Muscle layer of colon (tissue), 2 donors: ENCODE measurements around the gene PDGFA.

ENCODE experiments used
- H3K27ac ChIP-seq: one replicate; pipeline ENCODE4 v1.7.0; 2013; ENCODE audit warnings: low read depth, mild to moderate bottlenecking, low read length, moderate library complexity
- H3K27me3 ChIP-seq, 2 donors: one replicate each; pipeline ENCODE4 v1.7.0; 2013; ENCODE audit warnings: low read length in 2 of 2, mild to moderate bottlenecking in 2 of 2; ENCODE audit not compliant: insufficient read depth in 2 of 2, control insufficient read depth in 1 of 2
- H3K36me3 ChIP-seq: one replicate; pipeline ENCODE4 v1.7.0; 2013; ENCODE audit warnings: mild to moderate bottlenecking, low read length; ENCODE audit not compliant: insufficient read depth
- H3K4me1 ChIP-seq: one replicate; pipeline ENCODE4 v1.7.0; 2013; ENCODE audit warnings: mild to moderate bottlenecking, low read length; ENCODE audit not compliant: insufficient read depth
- H3K4me3 ChIP-seq, 2 donors: one replicate each; pipeline ENCODE4 v1.7.0; 2013; ENCODE audit warnings: low read length in 2 of 2, low read depth in 1 of 2, mild to moderate bottlenecking in 1 of 2, moderate library complexity in 1 of 2
- H3K9ac ChIP-seq: one replicate; pipeline ENCODE4 v1.7.0; 2013; ENCODE audit warnings: low read length
- H3K9me3 ChIP-seq: one replicate; pipeline ENCODE4 v1.7.0; 2013; ENCODE audit warnings: mild to moderate bottlenecking, low read length
- donor health status: abdominal sarcoma.
- donor health status: Adenocarcinoma of cecum.

The PDGFA gene

DNA sequence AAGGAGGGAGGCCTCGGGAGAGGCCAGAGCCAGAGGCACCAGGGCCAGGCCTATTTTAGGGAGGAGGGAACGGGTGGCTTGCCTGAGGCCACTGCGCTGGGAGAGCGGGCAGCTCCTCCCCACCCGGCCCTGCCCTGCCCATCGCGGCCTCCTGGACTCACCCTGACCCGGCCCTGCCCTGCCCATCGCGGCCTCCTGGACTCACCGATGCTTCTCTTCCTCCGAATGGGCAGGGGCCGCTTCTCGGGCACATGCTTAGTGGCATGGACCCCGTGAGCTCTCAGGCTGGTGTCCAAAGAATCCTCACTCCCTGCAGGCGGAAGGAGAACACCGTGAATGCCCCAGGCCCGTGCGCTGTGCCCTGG, 7.5 kb downstream of the PDGFA start:
- Histone ChIP-seq H3K27me3 (no peaks in the 10 kb centered on the region), H3K4me1 (peaks cover 14% of the 10 kb centered on the region), H3K9ac (no peak overlapping the region), H3K36me3 (peaks cover 6% of the 10 kb centered on the region), H3K9me3 (no peaks in the 10 kb centered on the region), H3K4me3 (no peak overlapping the region), H3K27ac (no peak overlapping the region)

DNA sequence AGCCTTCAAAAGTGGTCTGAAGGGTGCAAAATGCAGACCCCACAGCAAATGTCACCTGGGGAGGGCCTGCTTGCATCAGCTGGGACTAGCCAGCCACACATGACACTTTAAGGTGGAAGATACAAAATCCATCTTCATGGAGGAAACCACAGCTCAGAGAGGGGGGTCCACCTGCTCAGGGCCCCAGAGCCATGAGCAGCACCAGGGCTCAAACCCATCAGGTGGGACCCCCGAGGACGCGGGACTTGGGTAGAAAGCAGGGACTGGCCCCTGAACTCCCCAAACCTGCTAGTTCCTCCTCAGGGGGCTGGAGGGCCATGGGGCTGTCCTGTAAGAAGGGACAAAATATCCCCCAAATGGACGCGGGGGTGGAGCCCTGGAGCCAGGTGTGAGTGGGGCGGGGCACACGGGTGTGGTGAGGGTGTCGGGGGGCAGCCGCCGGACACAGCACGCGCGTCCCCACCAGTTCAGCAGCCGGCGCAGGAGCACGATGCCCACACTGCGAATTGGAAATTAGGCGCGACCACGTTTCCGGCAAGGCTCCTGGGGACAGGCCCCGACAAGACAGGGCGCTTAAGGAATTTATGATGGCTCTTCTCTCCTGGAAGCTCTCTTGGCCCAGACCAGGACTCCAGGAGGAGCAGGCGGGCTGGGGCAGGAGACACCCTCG, 8.0 kb downstream of the PDGFA start:
- Histone ChIP-seq H3K27me3 (no peaks in the 10 kb centered on the region), H3K4me3 (no peak overlapping the region), H3K27ac (no peak overlapping the region), H3K9me3 (no peaks in the 10 kb centered on the region), H3K9ac (no peak overlapping the region), H3K36me3 (peaks cover 6% of the 10 kb centered on the region), H3K4me1 (peaks cover 14% of the 10 kb centered on the region)

DNA sequence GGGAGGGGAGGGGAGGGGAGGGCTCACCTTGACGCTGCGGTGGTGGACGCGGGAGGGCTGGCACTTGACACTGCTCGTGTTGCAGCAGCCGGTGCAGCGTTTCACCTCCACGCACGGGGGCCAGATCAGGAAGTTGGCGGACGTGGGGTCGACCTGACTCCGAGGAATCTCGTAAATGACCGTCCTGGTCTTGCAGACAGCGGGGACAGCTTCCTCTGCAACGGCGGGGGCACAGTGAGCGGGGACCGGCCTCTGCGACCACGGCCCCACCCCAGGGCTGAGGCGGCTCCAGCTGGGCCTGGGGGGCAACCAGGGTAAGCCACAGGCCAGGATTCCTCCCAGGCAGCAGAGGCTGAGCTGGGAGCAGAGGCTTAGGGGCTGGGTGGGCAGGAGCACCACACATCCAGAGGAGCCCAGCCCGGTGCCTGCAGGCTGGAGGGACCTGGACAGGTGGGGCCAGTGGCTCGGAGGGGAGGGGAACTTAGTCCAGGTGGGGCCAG, 8.8 kb downstream of the PDGFA start:
- H3K9ac ChIP-seq: no peak overlapping the region
- peaks cover 6% of the 10 kb centered on the region for H3K36me3 ChIP-seq
- no peak overlapping the region for H3K27ac ChIP-seq
- no peaks in the 10 kb centered on the region for H3K27me3 ChIP-seq
- H3K4me1 ChIP-seq: peaks cover 9% of the 10 kb centered on the region
- H3K9me3 ChIP-seq: no peaks in the 10 kb centered on the region
- no peak overlapping the region for H3K4me3 ChIP-seq

DNA sequence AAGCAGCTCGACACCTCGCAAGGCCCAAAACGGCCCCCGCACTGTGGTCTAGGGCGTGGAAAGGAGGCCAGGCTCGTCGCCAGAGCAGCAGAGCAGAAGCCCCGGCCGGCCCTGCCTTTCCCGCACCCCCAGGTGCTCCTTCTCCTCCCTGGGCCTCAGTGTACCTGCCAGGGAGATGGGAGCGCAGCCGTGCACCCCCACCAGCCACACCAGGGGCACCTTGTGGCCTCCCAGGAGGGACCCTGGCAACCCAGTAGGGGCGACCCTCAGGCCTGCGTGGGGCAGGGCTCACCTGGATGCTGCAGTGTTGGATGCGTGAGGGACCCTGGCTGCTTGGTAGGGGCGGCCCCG, 9.5 kb downstream of the PDGFA start:
- H3K9ac ChIP-seq: no peak overlapping the region
- H3K4me3 ChIP-seq: no peak overlapping the region
- H3K4me1 ChIP-seq: peaks cover 5% of the 10 kb centered on the region
- peaks cover 6% of the 10 kb centered on the region for H3K36me3 ChIP-seq
- H3K27ac ChIP-seq: no peak overlapping the region
- H3K9me3 ChIP-seq: no peaks in the 10 kb centered on the region
- H3K27me3 ChIP-seq: no peaks in the 10 kb centered on the region

DNA sequence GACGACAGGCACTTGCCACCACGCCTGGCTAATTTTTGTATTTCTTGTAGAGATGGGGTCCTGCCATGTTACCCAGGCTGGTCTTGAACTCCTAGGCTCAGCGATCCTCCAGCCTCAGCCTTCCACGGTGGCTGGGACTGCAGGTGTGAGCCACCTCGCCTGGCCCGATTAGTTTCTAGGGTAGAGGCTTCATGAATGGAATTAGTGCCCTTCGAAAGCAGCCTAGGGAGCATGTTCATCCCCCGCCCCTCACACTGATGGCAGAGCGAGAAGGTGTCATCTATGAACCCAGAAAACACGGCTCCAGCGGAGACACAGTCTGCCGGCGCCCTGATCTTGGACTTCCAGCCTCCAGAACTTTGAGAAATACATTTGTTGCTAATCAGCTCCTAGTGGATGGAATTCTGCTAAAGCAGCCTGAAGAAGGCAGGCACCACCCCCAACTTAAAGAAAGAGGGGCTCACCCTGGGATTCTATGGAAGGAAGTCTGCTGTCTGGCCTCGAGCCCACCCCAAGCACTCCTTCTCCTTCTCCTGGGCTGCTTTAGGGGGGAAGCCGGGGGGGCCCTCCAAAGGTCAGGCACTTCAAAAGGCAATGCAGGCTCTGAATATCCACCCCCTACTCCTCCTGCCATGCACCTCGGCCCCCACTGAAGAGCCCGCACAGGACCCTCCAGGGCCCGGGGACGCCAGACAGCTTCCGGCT, 10.1 kb downstream of the PDGFA start:
- no peaks in the 10 kb centered on the region for H3K4me1 ChIP-seq
- H3K27me3 ChIP-seq: no peaks in the 10 kb centered on the region
- H3K9ac ChIP-seq: no peak overlapping the region
- H3K9me3 ChIP-seq: no peaks in the 10 kb centered on the region
- peaks cover 6% of the 10 kb centered on the region for H3K36me3 ChIP-seq
- H3K4me3 ChIP-seq: no peak overlapping the region
- no peak overlapping the region for H3K27ac ChIP-seq

DNA sequence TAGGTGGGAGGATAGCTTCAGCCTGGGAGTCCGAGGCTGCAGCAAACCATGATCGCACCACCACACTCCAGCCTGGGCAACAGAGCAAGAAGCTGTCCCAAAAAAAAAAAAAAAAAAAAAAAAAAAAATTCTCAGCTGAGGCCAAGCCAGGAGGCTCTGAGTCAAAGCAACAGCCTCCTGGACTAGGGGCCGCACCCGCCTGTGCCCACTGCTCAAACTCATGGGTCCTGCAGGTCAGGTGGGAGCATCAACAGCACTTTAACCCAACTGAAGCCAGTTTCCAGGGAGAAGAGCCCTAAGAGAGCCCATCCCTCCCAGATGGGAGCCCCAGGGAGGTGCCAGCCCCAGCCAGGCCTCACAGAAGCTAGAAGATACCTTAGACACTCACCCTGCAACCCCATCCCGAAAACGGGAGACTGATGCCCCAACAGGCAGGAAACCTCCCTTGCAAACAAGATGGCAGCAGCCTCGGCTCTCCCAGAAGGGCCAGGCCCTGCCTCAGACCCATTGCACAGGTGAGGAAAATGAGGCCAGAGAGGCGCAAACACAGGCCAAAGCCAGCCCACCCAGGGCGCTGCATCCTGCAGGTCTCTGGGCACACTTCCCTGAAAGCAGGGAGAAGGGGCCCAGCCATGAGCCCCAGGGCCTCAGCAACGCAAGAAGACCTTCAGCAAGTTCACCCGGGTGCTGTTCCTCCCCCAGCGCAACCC, 11.0 kb downstream of the PDGFA start:
- H3K4me1 ChIP-seq: peaks cover 5% of the 10 kb centered on the region
- no peaks in the 10 kb centered on the region for H3K27me3 ChIP-seq
- H3K27ac ChIP-seq: no peak overlapping the region
- H3K9me3 ChIP-seq: no peaks in the 10 kb centered on the region
- H3K9ac ChIP-seq: no peak overlapping the region
- peaks cover 6% of the 10 kb centered on the region for H3K36me3 ChIP-seq
- H3K4me3 ChIP-seq: no peak overlapping the region

DNA sequence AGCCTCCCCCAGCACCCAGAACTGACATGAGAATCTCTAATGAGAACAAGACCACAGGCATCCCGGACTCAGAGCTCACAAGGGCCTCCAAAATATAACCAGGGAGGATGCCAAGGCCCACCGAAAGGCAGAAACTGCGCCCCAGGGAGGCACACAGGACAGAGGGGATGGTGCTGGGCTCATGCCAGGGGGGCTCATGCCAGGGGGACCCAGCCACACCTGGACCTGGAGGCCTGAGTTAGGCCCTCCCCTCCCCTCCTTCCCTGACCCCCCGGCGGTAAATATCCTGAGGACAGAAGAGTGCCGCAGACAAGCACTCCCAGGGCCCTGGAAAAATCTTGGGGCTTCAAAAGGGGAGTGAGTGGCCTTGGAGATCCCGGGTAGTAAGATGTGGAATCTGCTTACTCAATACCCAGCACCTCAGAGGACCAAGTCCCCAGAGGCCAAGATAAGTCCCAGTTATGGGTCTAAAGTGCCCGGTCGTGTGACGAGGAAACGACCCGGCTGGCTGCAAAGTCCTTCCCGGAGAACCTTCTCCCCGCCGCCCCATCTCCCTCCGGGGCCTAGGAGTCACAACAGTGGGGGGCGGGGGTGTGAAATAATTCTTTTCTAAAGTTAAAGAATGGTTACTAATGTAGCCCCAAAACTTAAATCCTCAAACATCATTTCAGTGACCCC, 11.9 kb downstream of the PDGFA start:
- Histone ChIP-seq H3K27me3 (no peaks in the 10 kb centered on the region), H3K27ac (no peak overlapping the region), H3K9ac (no peak overlapping the region), H3K36me3 (peaks cover 6% of the 10 kb centered on the region), H3K4me1 (peaks cover 11% of the 10 kb centered on the region), H3K9me3 (no peaks in the 10 kb centered on the region), H3K4me3 (no peak overlapping the region)

DNA sequence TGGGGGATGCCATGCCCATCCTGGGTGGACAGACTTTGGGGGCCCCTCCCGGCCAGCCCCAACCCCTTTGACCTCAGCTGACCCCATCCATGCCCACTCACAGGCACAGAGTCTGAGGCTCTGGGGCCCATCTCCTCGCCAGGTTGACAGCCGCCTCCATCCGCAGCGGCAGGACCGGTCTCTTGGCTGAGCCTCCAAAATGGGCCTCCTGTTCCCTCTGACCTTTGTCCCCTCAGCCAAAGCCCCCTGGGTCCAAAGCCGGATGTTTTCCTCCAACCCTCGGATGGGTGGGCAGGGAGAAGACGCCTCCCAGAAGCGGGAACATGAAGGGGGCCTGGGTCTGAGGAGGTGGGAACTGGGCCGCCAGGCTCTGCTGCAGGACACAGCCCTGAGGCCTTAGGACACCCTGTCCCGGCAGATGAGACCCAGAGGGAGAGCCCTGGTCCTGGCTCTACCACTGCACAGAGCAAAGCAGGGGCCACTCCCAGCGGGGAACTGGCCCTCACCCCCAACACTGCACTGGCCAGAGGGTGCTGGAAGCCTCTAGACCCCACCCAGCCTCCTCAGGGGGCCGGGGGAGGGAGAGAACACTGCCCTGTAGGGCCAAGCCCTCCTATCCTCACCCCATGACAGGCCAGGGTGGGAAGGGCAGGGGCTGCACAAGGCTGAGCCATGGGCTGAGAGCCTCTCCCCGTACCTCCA, 12.6 kb downstream of the PDGFA start:
- H3K27me3 ChIP-seq: no peaks in the 10 kb centered on the region
- H3K4me3 ChIP-seq: no peak overlapping the region
- no peaks in the 10 kb centered on the region for H3K9me3 ChIP-seq
- no peak overlapping the region for H3K27ac ChIP-seq
- H3K4me1 ChIP-seq: peaks cover 11% of the 10 kb centered on the region
- no peak overlapping the region for H3K9ac ChIP-seq
- peaks cover 6% of the 10 kb centered on the region for H3K36me3 ChIP-seq

DNA sequence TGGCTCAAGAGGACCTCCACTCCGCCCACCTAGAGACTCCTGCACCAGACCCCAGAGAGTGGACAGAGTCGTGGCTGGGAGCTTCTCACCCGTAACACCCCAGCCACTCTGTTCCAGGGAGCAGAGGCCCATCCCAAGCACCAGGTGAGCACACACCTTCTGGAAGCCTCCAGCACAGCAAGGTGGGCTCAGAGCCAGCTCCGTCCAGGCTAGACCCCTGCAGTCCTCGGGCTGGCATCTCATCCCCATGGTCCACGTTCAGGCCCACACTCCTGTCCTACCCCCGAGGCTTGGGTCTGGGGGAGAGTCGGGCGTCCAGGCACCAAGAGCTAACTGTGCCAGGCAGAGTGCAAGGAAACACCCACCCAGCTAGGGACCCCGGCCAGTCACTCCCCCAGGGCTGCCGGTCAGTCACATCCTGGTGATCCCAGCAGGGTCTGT, 13.2 kb downstream of the PDGFA start:
- Histone ChIP-seq H3K4me3 (no peak overlapping the region), H3K27me3 (no peaks in the 10 kb centered on the region), H3K9ac (no peak overlapping the region), H3K27ac (no peak overlapping the region), H3K4me1 (peaks cover 11% of the 10 kb centered on the region), H3K9me3 (no peaks in the 10 kb centered on the region), H3K36me3 (peaks cover 3% of the 10 kb centered on the region)

DNA sequence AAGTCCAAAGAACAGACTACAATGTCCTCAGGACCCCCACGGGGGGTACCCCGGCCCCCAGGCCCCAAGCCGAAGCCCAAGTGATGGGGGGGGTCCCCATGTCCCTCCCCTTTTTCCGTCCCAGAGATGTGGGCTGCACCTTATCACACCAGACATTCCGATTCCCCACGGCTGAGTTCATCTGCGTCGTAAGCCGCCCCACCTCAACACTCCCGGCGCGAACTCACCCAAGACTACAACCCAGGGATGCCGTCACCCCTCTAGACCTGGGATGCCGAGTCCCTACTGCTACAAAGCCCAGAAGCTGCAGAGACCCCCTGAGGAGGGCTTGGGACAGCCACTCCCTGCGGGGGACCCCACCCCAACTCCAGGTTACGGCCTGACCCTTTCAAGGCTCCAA, 14.5 kb downstream of the PDGFA start:
- Histone ChIP-seq H3K9ac (no peak overlapping the region), H3K4me3 (no peak overlapping the region), H3K27me3 (no peaks in the 10 kb centered on the region), H3K27ac (no peak overlapping the region), H3K4me1 (peaks cover 11% of the 10 kb centered on the region), H3K9me3 (no peaks in the 10 kb centered on the region), H3K36me3 (peaks cover 8% of the 10 kb centered on the region)
